GF-D8 (cell line): ENCODE results near the gene TARP.

Source experiments
- DNase-seq: peaks from one replicate; lab custom pipeline; 2025; lab: John Stamatoyannopoulos, UW

TARP gene

DNA sequence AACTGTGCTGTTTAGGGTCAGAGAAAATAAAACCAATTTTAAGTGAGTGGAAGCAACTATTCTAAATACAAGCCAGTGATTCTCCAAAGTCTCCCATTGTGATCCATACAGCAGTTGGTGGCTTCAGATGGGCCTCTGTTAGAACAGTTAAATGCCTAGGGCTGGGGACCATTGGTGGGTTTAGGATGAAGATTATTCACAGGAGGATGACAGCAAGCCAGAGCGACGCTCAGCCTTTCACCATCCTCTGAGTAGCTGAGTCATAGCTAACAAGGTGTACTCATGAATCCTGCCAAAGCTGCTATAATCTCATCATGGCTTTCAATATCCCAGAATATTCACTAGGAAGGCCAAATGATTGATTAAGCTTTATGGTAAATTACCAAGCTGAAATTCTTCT lies 55.8 kb downstream of the TARP start:
- DNase-seq, result no peak

- peak; percentile 92 for DNase-seq
These were observed 57.4 kb downstream of the TARP start for GRCh38 chr7:38215735-38216670.

- DNase-seq, result no peak
These were observed 58.3 kb downstream of the TARP start for GRCh38 chr7:38215115-38215514.

GRCh38 chr7:38211940-38212339 lies 61.5 kb downstream of the TARP start:
- no peak for DNase-seq

GRCh38 chr7:38211486-38211885 lies 62.0 kb downstream of the TARP start:
- DNase-seq, result no peak
